ENCODE results near the gene BCL11B.

Gene BCL11B

DNA sequence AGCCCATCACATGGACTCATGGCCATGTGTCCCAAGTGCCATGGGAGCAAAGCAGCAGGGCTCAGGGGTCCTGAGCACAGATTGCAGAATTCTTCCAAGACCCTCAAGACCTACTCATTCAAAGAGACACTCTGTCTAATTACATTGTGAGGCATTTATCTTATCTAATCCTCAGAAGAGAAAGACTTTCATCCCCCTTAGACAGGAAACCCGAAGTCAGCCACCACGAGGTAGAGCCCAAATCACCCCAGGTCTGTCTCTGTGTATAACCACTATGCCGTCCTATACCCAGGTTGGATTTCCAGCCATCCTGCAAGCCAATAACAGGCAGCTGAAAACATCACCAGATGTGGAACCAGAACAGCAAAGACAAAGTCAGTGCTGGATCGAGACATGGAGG lies 8.9 kb upstream of the BCL11B start:
- TF ChIP-seq YY1 (IDR thresholded peaks at IDR 0.05; ENCODE audit: low read depth) = no peak
- no peak for TF ChIP-seq TAF1 (IDR thresholded peaks at IDR 0.05; ENCODE audit: low read depth)
- TF ChIP-seq EP300 (IDR thresholded peaks at IDR 0.05; ENCODE audit: borderline replicate concordance) = no peak
- TF ChIP-seq EGR1 (IDR thresholded peaks at IDR 0.05) = no peak
- no peak for TF ChIP-seq FOXM1 (IDR thresholded peaks at IDR 0.05; ENCODE audit: borderline replicate concordance, low read depth)
- no peak for TF ChIP-seq TEAD4 (IDR thresholded peaks at IDR 0.05)
- TF ChIP-seq CEBPB (IDR thresholded peaks at IDR 0.05) = no peak
- TF ChIP-seq ZBTB7A (IDR thresholded peaks at IDR 0.05; ENCODE audit: low read depth) = no peak
- no peak for TF ChIP-seq CREB1 (IDR thresholded peaks at IDR 0.05; ENCODE audit: low read depth)
- TF ChIP-seq USF1 (IDR thresholded peaks at IDR 0.05) = no peak
- TF ChIP-seq MAX (IDR thresholded peaks at IDR 0.05) = no peak
- TF ChIP-seq TCF12 (IDR thresholded peaks at IDR 0.05; ENCODE audit: low read depth) = no peak
- TF ChIP-seq NFIC (IDR thresholded peaks at IDR 0.05) = no peak

- TF ChIP-seq ZBTB7A (IDR thresholded peaks at IDR 0.05; ENCODE audit: low read depth) (no peak), CREB1 (IDR thresholded peaks at IDR 0.05; ENCODE audit: low read depth) (no peak), EGR1 (IDR thresholded peaks at IDR 0.05) (no peak), TEAD4 (IDR thresholded peaks at IDR 0.05) (no peak), RAD21 (IDR thresholded peaks at IDR 0.05; ENCODE audit: low read depth) (no peak), TAF1 (IDR thresholded peaks at IDR 0.05; ENCODE audit: low read depth) (no peak)
Measured at GRCh38 chr14:99280066-99280731, 8.2 kb upstream of the BCL11B start.

DNA sequence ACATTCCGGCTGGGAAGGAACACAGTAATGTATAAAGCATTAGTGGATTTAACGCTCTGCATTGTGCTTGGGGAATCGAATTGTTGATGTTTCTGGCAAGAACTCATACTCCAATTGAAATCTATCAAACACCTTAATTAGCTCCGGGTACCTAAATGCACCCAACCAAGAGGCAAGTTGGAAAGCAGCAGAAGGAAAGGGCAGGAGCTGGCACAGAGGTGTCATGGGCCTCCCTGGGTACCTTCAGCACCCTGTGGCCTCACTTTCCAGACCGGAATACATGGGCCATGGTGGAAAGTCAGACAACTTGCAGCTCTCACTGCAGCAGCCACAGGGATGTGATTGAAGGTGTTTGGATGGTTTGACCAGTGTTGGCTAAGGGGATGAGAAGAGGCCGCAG lies 6.8 kb upstream of the BCL11B start:
- TF ChIP-seq, protein P1, sequence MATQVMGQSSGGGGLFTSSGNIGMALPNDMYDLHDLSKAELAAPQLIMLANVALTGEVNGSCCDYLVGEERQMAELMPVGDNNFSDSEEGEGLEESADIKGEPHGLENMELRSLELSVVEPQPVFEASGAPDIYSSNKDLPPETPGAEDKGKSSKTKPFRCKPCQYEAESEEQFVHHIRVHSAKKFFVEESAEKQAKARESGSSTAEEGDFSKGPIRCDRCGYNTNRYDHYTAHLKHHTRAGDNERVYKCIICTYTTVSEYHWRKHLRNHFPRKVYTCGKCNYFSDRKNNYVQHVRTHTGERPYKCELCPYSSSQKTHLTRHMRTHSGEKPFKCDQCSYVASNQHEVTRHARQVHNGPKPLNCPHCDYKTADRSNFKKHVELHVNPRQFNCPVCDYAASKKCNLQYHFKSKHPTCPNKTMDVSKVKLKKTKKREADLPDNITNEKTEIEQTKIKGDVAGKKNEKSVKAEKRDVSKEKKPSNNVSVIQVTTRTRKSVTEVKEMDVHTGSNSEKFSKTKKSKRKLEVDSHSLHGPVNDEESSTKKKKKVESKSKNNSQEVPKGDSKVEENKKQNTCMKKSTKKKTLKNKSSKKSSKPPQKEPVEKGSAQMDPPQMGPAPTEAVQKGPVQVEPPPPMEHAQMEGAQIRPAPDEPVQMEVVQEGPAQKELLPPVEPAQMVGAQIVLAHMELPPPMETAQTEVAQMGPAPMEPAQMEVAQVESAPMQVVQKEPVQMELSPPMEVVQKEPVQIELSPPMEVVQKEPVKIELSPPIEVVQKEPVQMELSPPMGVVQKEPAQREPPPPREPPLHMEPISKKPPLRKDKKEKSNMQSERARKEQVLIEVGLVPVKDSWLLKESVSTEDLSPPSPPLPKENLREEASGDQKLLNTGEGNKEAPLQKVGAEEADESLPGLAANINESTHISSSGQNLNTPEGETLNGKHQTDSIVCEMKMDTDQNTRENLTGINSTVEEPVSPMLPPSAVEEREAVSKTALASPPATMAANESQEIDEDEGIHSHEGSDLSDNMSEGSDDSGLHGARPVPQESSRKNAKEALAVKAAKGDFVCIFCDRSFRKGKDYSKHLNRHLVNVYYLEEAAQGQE (IDR thresholded peaks at IDR 0.05; ENCODE audit: low read depth) = no peak
- no peak for TF ChIP-seq EP300 (IDR thresholded peaks at IDR 0.05; ENCODE audit: borderline replicate concordance)

- TF ChIP-seq TCF12 (IDR thresholded peaks at IDR 0.05; ENCODE audit: low read depth) (no peak), TAF1 (IDR thresholded peaks at IDR 0.05; ENCODE audit: low read depth) (no peak), YY1 (IDR thresholded peaks at IDR 0.05; ENCODE audit: low read depth) (no peak), EP300 (IDR thresholded peaks at IDR 0.05; ENCODE audit: borderline replicate concordance) (no peak), EGR1 (IDR thresholded peaks at IDR 0.05) (no peak), MAX (IDR thresholded peaks at IDR 0.05) (no peak), FOXM1 (IDR thresholded peaks at IDR 0.05; ENCODE audit: borderline replicate concordance, low read depth) (no peak), ZBTB7A (IDR thresholded peaks at IDR 0.05; ENCODE audit: low read depth) (no peak), NFIC (IDR thresholded peaks at IDR 0.05) (no peak), USF1 (IDR thresholded peaks at IDR 0.05) (no peak), RAD21 (IDR thresholded peaks at IDR 0.05; ENCODE audit: low read depth) (no peak), CEBPB (IDR thresholded peaks at IDR 0.05) (no peak)
- TF ChIP-seq, protein P1 (IDR thresholded peaks at IDR 0.05; ENCODE audit: low read depth) = no peak
Measured at GRCh38 chr14:99277530-99277929, 5.5 kb upstream of the BCL11B start.

- TF ChIP-seq CEBPB (IDR thresholded peaks at IDR 0.05) (no peak), TAF1 (IDR thresholded peaks at IDR 0.05; ENCODE audit: low read depth) (no peak), YY1 (IDR thresholded peaks at IDR 0.05; ENCODE audit: low read depth) (no peak), MAX (IDR thresholded peaks at IDR 0.05) (no peak), NFIC (IDR thresholded peaks at IDR 0.05) (no peak), EP300 (IDR thresholded peaks at IDR 0.05; ENCODE audit: borderline replicate concordance) (no peak), FOXM1 (IDR thresholded peaks at IDR 0.05; ENCODE audit: borderline replicate concordance, low read depth) (no peak)
- TF ChIP-seq, protein P1 (IDR thresholded peaks at IDR 0.05; ENCODE audit: low read depth) = no peak
Measured at GRCh38 chr14:99276482-99276881, 4.5 kb upstream of the BCL11B start.

Measured in Ishikawa (cell line).